ENCODE results near the gene PPP2R3A.
"Not testable (repeated sequence)": the region's sequence is repeated elsewhere in the genome, so short reads cannot be mapped to it uniquely, and the experiment has no call there.

The PPP2R3A gene

DNA sequence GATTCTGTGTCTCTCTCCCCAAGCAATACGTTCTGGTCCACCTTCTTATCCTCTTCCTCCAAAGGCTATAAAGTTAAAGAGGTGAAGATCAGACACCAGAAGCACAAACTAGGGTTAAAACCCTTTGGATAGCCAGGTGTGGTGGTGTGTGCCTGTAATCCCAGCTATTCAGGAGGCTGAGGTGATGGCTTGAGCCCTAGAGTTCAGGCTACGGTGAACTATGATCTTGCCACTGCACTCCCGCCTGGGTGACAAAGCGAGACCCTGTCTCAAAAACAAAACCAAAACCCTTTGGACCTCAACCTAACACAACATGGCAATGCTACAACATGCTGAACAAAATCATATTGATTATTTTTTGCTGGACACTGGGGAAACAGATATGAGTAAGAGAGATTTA, 187.4 kb downstream of the PPP2R3A start:
- ATAC-seq (ENCODE audit: low read depth) = no peak
- TF ChIP-seq, protein P1, sequence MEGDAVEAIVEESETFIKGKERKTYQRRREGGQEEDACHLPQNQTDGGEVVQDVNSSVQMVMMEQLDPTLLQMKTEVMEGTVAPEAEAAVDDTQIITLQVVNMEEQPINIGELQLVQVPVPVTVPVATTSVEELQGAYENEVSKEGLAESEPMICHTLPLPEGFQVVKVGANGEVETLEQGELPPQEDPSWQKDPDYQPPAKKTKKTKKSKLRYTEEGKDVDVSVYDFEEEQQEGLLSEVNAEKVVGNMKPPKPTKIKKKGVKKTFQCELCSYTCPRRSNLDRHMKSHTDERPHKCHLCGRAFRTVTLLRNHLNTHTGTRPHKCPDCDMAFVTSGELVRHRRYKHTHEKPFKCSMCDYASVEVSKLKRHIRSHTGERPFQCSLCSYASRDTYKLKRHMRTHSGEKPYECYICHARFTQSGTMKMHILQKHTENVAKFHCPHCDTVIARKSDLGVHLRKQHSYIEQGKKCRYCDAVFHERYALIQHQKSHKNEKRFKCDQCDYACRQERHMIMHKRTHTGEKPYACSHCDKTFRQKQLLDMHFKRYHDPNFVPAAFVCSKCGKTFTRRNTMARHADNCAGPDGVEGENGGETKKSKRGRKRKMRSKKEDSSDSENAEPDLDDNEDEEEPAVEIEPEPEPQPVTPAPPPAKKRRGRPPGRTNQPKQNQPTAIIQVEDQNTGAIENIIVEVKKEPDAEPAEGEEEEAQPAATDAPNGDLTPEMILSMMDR (IDR thresholded peaks at IDR 0.05; ENCODE audit: poor library complexity, severe bottlenecking) = no peak
- H3K27ac ChIP-seq (ENCODE audit: poor library complexity, severe bottlenecking) = peak overlapping the region; percentile 52
- H3K9me3 ChIP-seq (ENCODE audit: severe bottlenecking) = no peaks in the 10 kb centered on the region
- H3K4me3 ChIP-seq (ENCODE audit: severe bottlenecking) = no peak overlapping the region
- no peaks in the 10 kb centered on the region for H3K27me3 ChIP-seq (ENCODE audit: insufficient read depth, poor library complexity, severe bottlenecking)
- no peak for DNase-seq (ENCODE audit: low spot score)
- H3K4me1 ChIP-seq (ENCODE audit: insufficient read depth, poor library complexity, severe bottlenecking) = peaks cover 40% of the 10 kb centered on the region
- peaks cover 34% of the 10 kb centered on the region for H3K36me3 ChIP-seq (ENCODE audit: low read depth)

DNA sequence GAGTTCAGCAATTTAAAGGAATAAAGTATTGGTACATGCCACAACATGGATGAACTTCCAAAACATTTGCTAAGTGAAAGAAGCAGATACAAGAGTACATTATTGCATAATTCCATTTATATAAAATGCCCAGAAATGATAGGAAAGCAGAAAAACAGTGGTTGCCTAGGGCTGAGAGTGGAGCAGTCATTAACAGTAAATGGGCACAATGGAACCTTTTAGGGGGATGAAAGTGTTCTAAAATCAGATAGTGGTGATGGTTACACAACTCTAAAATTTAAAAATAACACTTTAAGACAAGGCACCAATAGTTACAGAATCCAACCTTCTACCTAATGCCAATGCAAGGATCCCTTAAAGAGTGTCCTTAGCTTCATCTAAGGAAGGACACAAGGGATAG, 196.0 kb downstream of the PPP2R3A start:
- ATAC-seq (ENCODE audit: low read depth) (no peak), DNase-seq (ENCODE audit: low spot score) (no peak)
- TF ChIP-seq, protein P1 (IDR thresholded peaks at IDR 0.05; ENCODE audit: poor library complexity, severe bottlenecking) = no peak
- peaks cover 6% of the 10 kb centered on the region for H3K4me1 ChIP-seq (ENCODE audit: insufficient read depth, poor library complexity, severe bottlenecking)
- no peaks in the 10 kb centered on the region for H3K36me3 ChIP-seq (ENCODE audit: low read depth)
- no peaks in the 10 kb centered on the region for H3K9me3 ChIP-seq (ENCODE audit: severe bottlenecking)
- H3K27me3 ChIP-seq (ENCODE audit: insufficient read depth, poor library complexity, severe bottlenecking) = no peaks in the 10 kb centered on the region
- no peak overlapping the region for H3K27ac ChIP-seq (ENCODE audit: poor library complexity, severe bottlenecking)
- H3K4me3 ChIP-seq (ENCODE audit: severe bottlenecking) = no peak overlapping the region

DNA sequence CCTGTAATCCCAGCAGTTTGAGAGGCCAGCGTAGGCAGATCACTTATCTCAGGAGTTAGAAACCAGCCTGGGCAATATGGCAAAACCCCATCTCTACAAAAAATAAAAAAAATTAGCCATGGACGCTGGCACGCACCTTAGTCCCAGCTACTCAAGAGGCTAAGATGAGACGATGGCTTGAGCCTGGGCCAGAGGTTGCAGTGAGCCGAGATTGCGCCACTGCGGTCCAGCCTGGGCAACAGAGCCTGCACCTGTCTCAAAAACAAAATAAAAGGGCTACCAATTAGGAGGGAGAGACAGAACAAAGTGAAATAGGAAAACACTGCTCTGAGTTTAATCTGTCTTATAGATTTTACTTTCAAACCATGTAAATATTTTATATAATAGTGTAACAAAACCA, 196.8 kb downstream of the PPP2R3A start:
- H3K4me3 ChIP-seq (ENCODE audit: severe bottlenecking) = no peak overlapping the region
- no peaks in the 10 kb centered on the region; the same call in 1 of the 2 replicates for H3K36me3 ChIP-seq (ENCODE audit: low read depth)
- no peaks in the 10 kb centered on the region for H3K9me3 ChIP-seq (ENCODE audit: severe bottlenecking)
- H3K27me3 ChIP-seq (ENCODE audit: insufficient read depth, poor library complexity, severe bottlenecking) = no peaks in the 10 kb centered on the region
- no peak overlapping the region for H3K27ac ChIP-seq (ENCODE audit: poor library complexity, severe bottlenecking)
- DNase-seq (ENCODE audit: low spot score) = no peak
- no peak for ATAC-seq (ENCODE audit: low read depth)
- TF ChIP-seq, protein P1 (IDR thresholded peaks at IDR 0.05; ENCODE audit: poor library complexity, severe bottlenecking) = no peak
- peaks cover 9% of the 10 kb centered on the region for H3K4me1 ChIP-seq (ENCODE audit: insufficient read depth, poor library complexity, severe bottlenecking)

DNA sequence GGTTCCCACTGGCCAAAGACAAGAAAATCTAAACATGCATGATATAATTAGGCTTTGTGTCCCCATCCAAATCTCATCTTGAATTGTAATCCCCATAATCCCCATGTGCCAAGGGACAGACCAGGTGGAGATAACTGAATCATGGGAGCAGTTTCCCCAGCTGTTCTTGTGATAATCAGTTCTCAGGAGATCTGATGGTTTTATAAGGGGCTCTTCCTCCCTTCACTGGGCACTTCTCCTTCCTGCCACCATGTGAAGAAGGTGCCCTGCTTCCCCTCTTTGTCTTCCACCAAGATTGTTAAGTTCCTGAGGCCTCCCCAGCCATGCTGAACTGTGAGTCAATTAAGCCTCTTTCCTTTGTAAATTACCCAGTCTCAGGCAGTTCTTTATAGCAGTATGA, 198.1 kb downstream of the PPP2R3A start:
- not testable (repeated sequence) for DNase-seq (ENCODE audit: low spot score); H3K4me3 ChIP-seq (ENCODE audit: severe bottlenecking); H3K9me3 ChIP-seq (ENCODE audit: severe bottlenecking); H3K36me3 ChIP-seq (ENCODE audit: low read depth); ATAC-seq (ENCODE audit: low read depth); H3K27ac ChIP-seq (ENCODE audit: poor library complexity, severe bottlenecking); H3K27me3 ChIP-seq (ENCODE audit: insufficient read depth, poor library complexity, severe bottlenecking)
- peaks cover 11% of the 10 kb centered on the region for H3K4me1 ChIP-seq (ENCODE audit: insufficient read depth, poor library complexity, severe bottlenecking)

DNA sequence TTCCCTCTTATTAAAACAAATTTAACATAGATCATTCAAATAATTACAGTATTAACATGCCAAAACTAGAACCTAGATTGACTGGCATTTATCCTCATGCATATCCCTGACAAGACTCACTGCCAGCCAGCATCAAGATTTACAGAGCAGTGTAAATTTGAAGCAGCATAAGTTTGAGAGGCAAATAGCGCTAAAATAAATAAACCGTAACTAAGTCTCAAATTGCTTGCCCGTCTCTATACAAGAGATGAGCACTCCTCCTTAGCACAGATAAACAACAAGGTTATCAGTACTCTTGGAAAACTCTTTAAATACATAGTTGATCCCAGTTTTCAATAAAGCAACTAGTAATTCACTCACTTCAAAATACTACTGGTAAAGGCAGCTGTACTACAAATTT, 201.0 kb downstream of the PPP2R3A start:
- Histone ChIP-seq H3K27ac (ENCODE audit: poor library complexity, severe bottlenecking) (no peak overlapping the region), H3K27me3 (ENCODE audit: insufficient read depth, poor library complexity, severe bottlenecking) (no peaks in the 10 kb centered on the region), H3K4me1 (ENCODE audit: insufficient read depth, poor library complexity, severe bottlenecking) (peaks cover 22% of the 10 kb centered on the region), H3K36me3 (ENCODE audit: low read depth) (no peaks in the 10 kb centered on the region; the same call in 1 of the 2 replicates), H3K9me3 (ENCODE audit: severe bottlenecking) (no peaks in the 10 kb centered on the region), H3K4me3 (ENCODE audit: severe bottlenecking) (no peak overlapping the region)
- DNase-seq (ENCODE audit: low spot score) (no peak), ATAC-seq (ENCODE audit: low read depth) (no peak)
- TF ChIP-seq, protein P1 (IDR thresholded peaks at IDR 0.05; ENCODE audit: poor library complexity, severe bottlenecking) = no peak

DNA sequence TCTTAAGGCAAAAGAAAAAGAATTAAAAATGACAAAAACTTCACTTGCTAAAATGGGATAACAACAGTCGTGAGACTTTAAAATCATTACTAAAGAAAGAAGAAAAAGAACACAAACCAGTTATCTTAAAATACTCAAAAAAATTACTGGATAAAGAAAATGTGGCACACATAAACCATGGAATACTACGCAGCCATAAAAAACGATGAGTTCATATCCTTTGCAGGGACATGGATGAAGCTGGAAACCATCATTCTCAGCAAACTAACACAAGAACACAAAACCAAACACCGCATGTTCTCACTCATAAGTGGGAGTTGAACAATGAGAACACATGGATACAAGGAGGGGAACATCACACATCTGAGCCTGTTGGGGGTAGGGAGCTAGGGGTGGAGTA, 202.7 kb downstream of the PPP2R3A start:
- not testable (repeated sequence) for H3K4me3 ChIP-seq (ENCODE audit: severe bottlenecking); H3K27ac ChIP-seq (ENCODE audit: poor library complexity, severe bottlenecking); H3K36me3 ChIP-seq (ENCODE audit: low read depth); DNase-seq (ENCODE audit: low spot score); H3K9me3 ChIP-seq (ENCODE audit: severe bottlenecking); H3K27me3 ChIP-seq (ENCODE audit: insufficient read depth, poor library complexity, severe bottlenecking); ATAC-seq (ENCODE audit: low read depth)
- H3K4me1 ChIP-seq (ENCODE audit: insufficient read depth, poor library complexity, severe bottlenecking) = peaks cover 34% of the 10 kb centered on the region
